ENCODE results near the gene TNNC1. TPM values are rescaled to one million over a fixed set of nuclear protein-coding genes. Genes with fewer than 3 reads are reported as not detected.

TNNC1 gene
- total RNA-seq, 2 experiments from 2014 or later = 0.57 to 3.2 TPM

DNA sequence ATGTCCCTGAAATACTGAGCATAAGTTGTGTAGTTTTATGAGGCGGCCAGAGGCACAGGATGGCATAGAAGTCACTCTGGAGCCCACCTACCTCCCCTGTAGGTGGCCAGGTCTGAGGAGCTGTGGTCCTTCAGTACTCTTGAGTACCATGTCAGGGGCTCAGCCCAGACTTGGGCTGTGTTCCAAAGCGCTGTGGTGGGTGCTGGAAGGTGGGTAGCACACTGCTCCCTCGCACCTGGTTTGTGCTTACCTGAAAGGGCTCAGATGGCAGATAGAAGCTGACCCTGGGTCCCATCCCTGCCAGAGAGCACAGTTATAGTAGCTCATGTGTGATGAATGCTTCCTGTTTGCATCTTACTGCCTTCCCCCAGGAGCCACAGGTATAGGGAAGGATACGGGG is 17.1 kb upstream of the TNNC1 start:
- intact Hi-C loops (cut with micrococcal nuclease; ENCODE audit: unreplicated experiment) = loop anchor here (5.0 kb wide), 1 partner anchor 66 kb away; the partner anchor contains the start of gene UQCC5
- no peak overlapping the region for H3K27ac ChIP-seq (ENCODE audit: low read depth, low read length, poor library complexity, severe bottlenecking)
- no peak for DNase-seq (ENCODE audit: low spot score)
- no peaks in the 10 kb centered on the region for H3K79me2 ChIP-seq (ENCODE audit: insufficient read depth, low read depth, low read length)
- H3K4me3 ChIP-seq (ENCODE audit: low read depth, low read length, poor library complexity, severe bottlenecking) = no peak overlapping the region
- CTCF ChIA-PET (ENCODE audit: unreplicated experiment) = interaction anchor here (0.8 to 1.2 kb wide), 2 partner anchors 16 to 289 kb away, joined by 3 read pairs; no protein-coding TSS in a partner anchor
- no peaks in the 10 kb centered on the region for H3K9me2 ChIP-seq (ENCODE audit: insufficient read depth, low read length)
- TF ChIP-seq EZH2phosphoT487 (IDR thresholded peaks at IDR 0.05; ENCODE audit: borderline replicate concordance, low read depth, low read length) = no peak
- no TSS peak for BruUV-seq (replicated peaks)
- no peaks in the 10 kb centered on the region for H4K20me1 ChIP-seq (ENCODE audit: insufficient read depth, low read length)
- H3K4me1 ChIP-seq (ENCODE audit: insufficient read depth, low read length, poor library complexity, severe bottlenecking) = no peaks in the 10 kb centered on the region
- H3K9me3 ChIP-seq (ENCODE audit: low read length) = no peaks in the 10 kb centered on the region
- no peak overlapping the region for H2AFZ ChIP-seq (ENCODE audit: low read length)
- no peak overlapping the region for H3K4me2 ChIP-seq (ENCODE audit: low read length)
- H3K36me3 ChIP-seq (ENCODE audit: insufficient read depth, low read length) = peaks cover 47% of the 10 kb centered on the region
- POLR2A ChIA-PET = interaction anchor here (0.7 kb wide), 1 partner anchor 132 kb away, joined by 3 read pairs; no protein-coding TSS in a partner anchor

DNA sequence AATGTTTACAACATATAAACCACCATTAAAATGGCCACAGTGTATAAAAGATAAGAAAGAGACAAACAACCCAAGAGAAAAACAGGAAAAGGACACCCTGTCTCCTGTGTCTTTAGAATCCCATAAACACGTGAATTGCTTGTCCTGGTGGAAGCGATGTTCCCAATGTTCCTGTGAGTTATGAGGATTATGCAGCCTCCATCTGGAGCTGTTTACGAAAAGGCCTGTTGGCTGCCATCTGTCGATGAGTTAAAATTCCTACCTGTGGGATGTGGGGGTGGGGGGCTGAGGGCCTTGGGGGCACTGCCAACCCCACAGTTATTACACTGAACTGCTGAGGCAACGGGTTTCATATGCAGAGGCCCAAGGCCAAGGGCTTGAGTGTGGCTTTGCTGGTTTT is 15.2 kb upstream of the TNNC1 start:
- CTCF ChIA-PET (ENCODE audit: unreplicated experiment) = no interaction called here
- no peak overlapping the region for H2AFZ ChIP-seq (ENCODE audit: low read length)
- no peaks in the 10 kb centered on the region for H3K4me1 ChIP-seq (ENCODE audit: insufficient read depth, low read length, poor library complexity, severe bottlenecking)
- H3K27ac ChIP-seq (ENCODE audit: low read depth, low read length, poor library complexity, severe bottlenecking) = no peak overlapping the region
- H3K79me2 ChIP-seq (ENCODE audit: insufficient read depth, low read depth, low read length) = no peaks in the 10 kb centered on the region
- H3K9me2 ChIP-seq (ENCODE audit: insufficient read depth, low read length) = no peaks in the 10 kb centered on the region
- intact Hi-C loops (cut with micrococcal nuclease; ENCODE audit: unreplicated experiment) = no loop called here
- no peak overlapping the region for H3K4me3 ChIP-seq (ENCODE audit: low read depth, low read length, poor library complexity, severe bottlenecking)
- no peaks in the 10 kb centered on the region for H4K20me1 ChIP-seq (ENCODE audit: insufficient read depth, low read length)
- no TSS peak for BruUV-seq (replicated peaks)
- DNase-seq (ENCODE audit: low spot score) = no peak
- H3K4me2 ChIP-seq (ENCODE audit: low read length) = no peak overlapping the region
- POLR2A ChIA-PET = interaction anchor here (0.6 kb wide), 1 partner anchor 180 kb away, joined by 3 read pairs; no protein-coding TSS in a partner anchor
- no peak for TF ChIP-seq EZH2phosphoT487 (IDR thresholded peaks at IDR 0.05; ENCODE audit: borderline replicate concordance, low read depth, low read length)
- no peaks in the 10 kb centered on the region for H3K9me3 ChIP-seq (ENCODE audit: low read length)
- H3K36me3 ChIP-seq (ENCODE audit: insufficient read depth, low read length) = peaks cover 49% of the 10 kb centered on the region

DNA sequence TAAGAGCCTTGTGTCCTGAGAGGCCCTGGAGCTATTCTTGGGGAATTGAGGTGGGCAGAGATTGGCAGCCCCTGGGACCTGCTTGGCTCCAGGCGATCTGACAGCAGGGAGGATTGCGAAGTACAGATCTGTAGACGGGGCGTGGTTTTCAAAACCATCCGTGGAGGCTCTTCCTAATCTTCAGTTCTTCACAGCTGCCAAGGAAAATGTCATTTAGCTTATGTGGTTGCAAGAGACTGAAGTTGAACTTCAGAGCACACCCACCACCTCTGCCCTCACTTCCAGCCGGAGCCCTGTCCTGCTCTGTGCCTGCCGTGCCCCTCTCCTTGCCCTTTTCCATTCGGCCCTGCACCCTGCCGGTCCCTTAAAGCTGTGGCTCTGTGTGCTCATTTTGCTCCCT is 14.5 kb upstream of the TNNC1 start:
- no peak overlapping the region for H2AFZ ChIP-seq (ENCODE audit: low read length)
- POLR2A ChIA-PET = interaction anchor here (0.8 kb wide), 1 partner anchor 11 kb away, joined by 5 read pairs; no protein-coding TSS in a partner anchor
- no peaks in the 10 kb centered on the region for H3K4me1 ChIP-seq (ENCODE audit: insufficient read depth, low read length, poor library complexity, severe bottlenecking)
- H3K79me2 ChIP-seq (ENCODE audit: insufficient read depth, low read depth, low read length) = no peaks in the 10 kb centered on the region
- no TSS peak for BruUV-seq (replicated peaks)
- intact Hi-C loops (cut with micrococcal nuclease; ENCODE audit: unreplicated experiment) = no loop called here
- peaks cover 49% of the 10 kb centered on the region for H3K36me3 ChIP-seq (ENCODE audit: insufficient read depth, low read length)
- no peaks in the 10 kb centered on the region for H3K9me3 ChIP-seq (ENCODE audit: low read length)
- CTCF ChIA-PET (ENCODE audit: unreplicated experiment) = no interaction called here
- no peaks in the 10 kb centered on the region for H3K9me2 ChIP-seq (ENCODE audit: insufficient read depth, low read length)
- H3K4me2 ChIP-seq (ENCODE audit: low read length) = no peak overlapping the region
- no peak overlapping the region for H3K27ac ChIP-seq (ENCODE audit: low read depth, low read length, poor library complexity, severe bottlenecking)
- no peak for DNase-seq (ENCODE audit: low spot score)
- H4K20me1 ChIP-seq (ENCODE audit: insufficient read depth, low read length) = no peaks in the 10 kb centered on the region
- TF ChIP-seq, protein P1, sequence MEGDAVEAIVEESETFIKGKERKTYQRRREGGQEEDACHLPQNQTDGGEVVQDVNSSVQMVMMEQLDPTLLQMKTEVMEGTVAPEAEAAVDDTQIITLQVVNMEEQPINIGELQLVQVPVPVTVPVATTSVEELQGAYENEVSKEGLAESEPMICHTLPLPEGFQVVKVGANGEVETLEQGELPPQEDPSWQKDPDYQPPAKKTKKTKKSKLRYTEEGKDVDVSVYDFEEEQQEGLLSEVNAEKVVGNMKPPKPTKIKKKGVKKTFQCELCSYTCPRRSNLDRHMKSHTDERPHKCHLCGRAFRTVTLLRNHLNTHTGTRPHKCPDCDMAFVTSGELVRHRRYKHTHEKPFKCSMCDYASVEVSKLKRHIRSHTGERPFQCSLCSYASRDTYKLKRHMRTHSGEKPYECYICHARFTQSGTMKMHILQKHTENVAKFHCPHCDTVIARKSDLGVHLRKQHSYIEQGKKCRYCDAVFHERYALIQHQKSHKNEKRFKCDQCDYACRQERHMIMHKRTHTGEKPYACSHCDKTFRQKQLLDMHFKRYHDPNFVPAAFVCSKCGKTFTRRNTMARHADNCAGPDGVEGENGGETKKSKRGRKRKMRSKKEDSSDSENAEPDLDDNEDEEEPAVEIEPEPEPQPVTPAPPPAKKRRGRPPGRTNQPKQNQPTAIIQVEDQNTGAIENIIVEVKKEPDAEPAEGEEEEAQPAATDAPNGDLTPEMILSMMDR (conservative IDR thresholded peaks at IDR 0.05; ENCODE audit: low read length) = no peak
- TF ChIP-seq EZH2phosphoT487 (IDR thresholded peaks at IDR 0.05; ENCODE audit: borderline replicate concordance, low read depth, low read length) = no peak
- no peak overlapping the region for H3K4me3 ChIP-seq (ENCODE audit: low read depth, low read length, poor library complexity, severe bottlenecking)

DNA sequence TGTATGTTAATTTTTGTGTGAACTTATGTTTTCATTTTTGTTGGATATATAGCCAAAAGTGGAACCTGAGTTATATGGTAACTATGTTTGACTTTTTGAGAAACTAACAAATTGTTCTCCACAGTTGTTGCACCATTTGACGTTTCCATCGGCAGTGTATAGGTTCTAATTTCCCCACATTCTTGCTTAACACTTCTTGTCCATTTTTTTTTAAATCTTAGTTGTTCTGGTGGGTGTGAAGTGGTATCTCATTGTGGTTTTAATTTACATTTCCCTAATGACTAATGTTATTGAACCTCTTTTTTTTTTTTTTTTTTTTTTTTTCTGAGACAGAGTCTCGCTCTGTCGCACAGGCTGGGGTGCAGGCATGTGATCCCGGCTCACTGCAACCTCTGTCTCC is 9.6 kb upstream of the TNNC1 start:
- DNase-seq (ENCODE audit: low spot score) = no peak
- H3K4me2 ChIP-seq (ENCODE audit: low read length) = no peak overlapping the region
- H3K36me3 ChIP-seq (ENCODE audit: insufficient read depth, low read length) = peaks cover 71% of the 10 kb centered on the region
- no TSS peak for BruUV-seq (replicated peaks)
- H3K4me3 ChIP-seq (ENCODE audit: low read depth, low read length, poor library complexity, severe bottlenecking) = no peak overlapping the region
- H3K27ac ChIP-seq (ENCODE audit: low read depth, low read length, poor library complexity, severe bottlenecking) = no peak overlapping the region
- no peaks in the 10 kb centered on the region for H4K20me1 ChIP-seq (ENCODE audit: insufficient read depth, low read length)
- intact Hi-C loops (cut with micrococcal nuclease; ENCODE audit: unreplicated experiment) = no loop called here
- CTCF ChIA-PET (ENCODE audit: unreplicated experiment) = no interaction called here
- H3K79me2 ChIP-seq (ENCODE audit: insufficient read depth, low read depth, low read length) = no peaks in the 10 kb centered on the region
- no peak overlapping the region for H2AFZ ChIP-seq (ENCODE audit: low read length)
- POLR2A ChIA-PET = no interaction called here
- TF ChIP-seq, protein P1 (conservative IDR thresholded peaks at IDR 0.05; ENCODE audit: low read length) = no peak
- no peak for TF ChIP-seq EZH2phosphoT487 (IDR thresholded peaks at IDR 0.05; ENCODE audit: borderline replicate concordance, low read depth, low read length)
- no peaks in the 10 kb centered on the region for H3K9me3 ChIP-seq (ENCODE audit: low read length)
- H3K4me1 ChIP-seq (ENCODE audit: insufficient read depth, low read length, poor library complexity, severe bottlenecking) = no peaks in the 10 kb centered on the region
- no peaks in the 10 kb centered on the region for H3K9me2 ChIP-seq (ENCODE audit: insufficient read depth, low read length)
